Measurements from ENCODE around the gene RTL1.

The RTL1 gene

DNA sequence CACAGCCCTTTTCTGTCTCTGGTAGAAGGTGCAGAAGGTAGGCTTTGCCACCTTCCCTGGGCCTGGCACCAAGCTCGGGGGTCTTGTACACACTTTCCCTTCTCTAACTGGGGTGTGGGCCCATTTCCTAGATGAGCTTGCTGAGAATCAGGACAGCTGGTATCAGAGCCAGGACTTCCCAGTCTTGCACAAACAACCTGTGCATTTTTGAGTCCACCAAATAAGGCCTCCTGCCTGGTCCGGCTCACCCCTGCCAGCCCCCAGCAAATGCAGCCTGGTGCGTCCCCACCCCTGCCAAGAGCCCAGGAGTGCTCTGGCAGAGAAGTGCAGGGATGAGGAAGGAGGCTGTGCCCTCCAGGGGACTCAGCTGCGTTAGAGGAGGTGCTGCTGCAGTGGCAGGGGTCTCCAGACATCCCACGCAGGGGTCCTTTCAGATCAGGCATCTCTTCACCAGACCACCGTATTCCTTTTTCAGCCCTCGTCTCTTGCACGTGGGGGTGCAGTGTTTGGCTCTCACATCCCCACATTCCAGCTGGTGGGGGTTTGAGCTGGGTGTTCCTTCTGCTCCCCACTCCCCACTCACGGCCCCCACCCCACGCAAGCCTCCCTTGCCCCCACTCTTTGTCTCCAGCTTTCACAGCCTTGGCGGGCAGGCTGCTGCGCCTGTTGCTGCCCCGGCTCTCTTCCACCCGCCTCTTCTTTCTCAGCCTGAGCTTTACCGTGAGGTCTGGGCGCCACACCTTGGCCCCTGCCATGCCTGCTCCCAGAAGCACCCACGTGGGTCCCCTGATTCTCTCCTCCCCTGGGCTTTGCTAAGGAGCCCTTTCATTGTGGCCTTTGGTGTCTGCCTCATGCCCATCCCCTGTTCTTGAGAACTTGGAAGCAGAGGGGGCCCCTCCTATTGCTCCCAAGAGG, 45.3 kb downstream of the RTL1 start:
- Histone ChIP-seq H3K36me3 (peaks cover 94% of the 10 kb centered on the region), H3K9me3 (no peaks in the 10 kb centered on the region), H3K4me3 (ENCODE audit: low read depth, low read length) (no peak overlapping the region), H3K4me1 (no peaks in the 10 kb centered on the region), H3K27me3 (no peaks in the 10 kb centered on the region)
- no peak for DNase-seq
- TF ChIP-seq, protein P1, sequence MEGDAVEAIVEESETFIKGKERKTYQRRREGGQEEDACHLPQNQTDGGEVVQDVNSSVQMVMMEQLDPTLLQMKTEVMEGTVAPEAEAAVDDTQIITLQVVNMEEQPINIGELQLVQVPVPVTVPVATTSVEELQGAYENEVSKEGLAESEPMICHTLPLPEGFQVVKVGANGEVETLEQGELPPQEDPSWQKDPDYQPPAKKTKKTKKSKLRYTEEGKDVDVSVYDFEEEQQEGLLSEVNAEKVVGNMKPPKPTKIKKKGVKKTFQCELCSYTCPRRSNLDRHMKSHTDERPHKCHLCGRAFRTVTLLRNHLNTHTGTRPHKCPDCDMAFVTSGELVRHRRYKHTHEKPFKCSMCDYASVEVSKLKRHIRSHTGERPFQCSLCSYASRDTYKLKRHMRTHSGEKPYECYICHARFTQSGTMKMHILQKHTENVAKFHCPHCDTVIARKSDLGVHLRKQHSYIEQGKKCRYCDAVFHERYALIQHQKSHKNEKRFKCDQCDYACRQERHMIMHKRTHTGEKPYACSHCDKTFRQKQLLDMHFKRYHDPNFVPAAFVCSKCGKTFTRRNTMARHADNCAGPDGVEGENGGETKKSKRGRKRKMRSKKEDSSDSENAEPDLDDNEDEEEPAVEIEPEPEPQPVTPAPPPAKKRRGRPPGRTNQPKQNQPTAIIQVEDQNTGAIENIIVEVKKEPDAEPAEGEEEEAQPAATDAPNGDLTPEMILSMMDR (IDR thresholded peaks at IDR 0.05; ENCODE audit: low read depth, low read length) = no peak

DNA sequence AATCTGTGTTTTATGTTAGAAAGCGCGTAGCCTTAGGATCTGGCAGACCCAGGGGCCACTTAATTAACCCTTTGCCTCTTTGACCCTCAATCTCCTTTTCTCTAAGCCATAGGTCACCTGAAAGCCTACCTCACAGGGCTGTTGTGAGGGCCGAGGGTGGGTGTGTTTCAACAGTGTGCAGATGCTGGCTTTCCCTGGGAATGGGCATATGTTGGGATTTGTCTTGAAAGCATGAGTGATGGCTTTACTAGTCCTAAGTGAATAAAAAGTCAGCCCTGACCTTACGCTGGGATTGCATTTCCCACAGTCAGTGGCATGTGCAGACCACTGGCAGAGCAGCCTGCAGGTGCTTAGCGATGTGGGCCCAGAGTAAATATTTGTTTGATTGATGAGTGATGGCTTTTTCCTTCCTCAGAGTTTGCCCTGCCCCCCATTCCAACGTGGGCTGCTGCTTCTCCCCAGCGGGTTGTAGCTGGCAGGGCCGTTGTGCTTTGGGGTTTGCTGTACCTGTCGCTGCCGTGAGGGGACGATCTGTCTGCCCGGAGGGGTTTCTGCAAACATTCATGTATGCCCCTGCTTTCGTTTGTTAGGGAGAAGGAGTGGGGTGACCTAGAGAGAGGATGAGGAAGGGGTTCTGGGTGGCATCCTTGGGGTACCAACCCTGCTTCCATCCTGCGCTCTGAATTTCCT, 46.1 kb downstream of the RTL1 start:
- Histone ChIP-seq H3K27me3 (no peaks in the 10 kb centered on the region), H3K4me3 (ENCODE audit: low read depth, low read length) (no peak overlapping the region), H3K36me3 (peaks cover 91% of the 10 kb centered on the region), H3K9me3 (no peaks in the 10 kb centered on the region), H3K4me1 (no peaks in the 10 kb centered on the region)
- no peak for DNase-seq
- TF ChIP-seq, protein P1 (IDR thresholded peaks at IDR 0.05; ENCODE audit: low read depth, low read length) = no peak

DNA sequence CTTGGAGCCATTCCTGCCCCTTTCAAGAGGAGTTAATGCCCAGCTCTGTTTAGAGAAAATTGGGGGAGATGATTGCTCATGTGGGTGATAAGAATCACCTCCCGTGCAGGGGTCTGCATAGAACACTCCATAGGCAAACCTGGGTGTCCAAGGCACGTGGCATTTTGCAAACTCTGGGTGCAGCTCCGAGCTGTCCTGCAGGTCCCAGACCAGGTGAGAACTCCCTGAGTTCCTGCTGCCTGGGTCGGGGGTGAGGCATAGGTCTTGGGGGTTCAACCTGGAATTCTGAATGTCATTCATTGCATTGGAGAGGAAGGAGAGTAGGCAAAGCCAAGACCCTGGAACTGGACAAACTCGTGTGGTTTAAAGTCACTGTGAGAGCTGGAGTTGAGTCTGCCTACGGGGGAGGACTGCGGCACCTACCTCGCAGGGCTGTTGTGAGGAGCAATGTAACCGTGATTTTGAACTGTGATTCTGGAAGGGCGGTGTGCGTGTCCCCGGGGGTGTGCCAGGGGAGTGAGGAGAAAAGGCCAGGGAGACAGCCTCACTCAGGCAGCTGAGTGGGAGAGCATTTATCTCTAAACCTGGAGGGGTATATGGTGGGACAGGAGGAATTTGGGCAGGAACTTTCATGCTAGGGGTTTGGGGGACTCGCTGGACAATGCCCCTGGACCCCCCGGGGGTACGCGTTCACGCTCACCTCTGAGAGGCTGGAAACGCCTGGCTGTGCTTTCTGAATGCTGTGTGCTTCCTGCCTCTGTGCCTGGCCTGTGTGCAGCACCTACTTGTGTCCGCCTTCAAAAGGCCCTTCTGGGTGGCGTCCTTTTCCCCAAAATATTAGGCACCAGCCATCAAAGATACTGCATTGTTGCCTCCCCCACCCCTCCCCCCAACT, 47.2 kb downstream of the RTL1 start:
- no peaks in the 10 kb centered on the region for H3K9me3 ChIP-seq
- TF ChIP-seq, protein P1 (IDR thresholded peaks at IDR 0.05; ENCODE audit: low read depth, low read length) = no peak
- H3K4me1 ChIP-seq = no peaks in the 10 kb centered on the region
- no peak overlapping the region for H3K4me3 ChIP-seq (ENCODE audit: low read depth, low read length)
- H3K36me3 ChIP-seq = peaks cover 91% of the 10 kb centered on the region
- H3K27me3 ChIP-seq = no peaks in the 10 kb centered on the region
- DNase-seq = no peak

DNA sequence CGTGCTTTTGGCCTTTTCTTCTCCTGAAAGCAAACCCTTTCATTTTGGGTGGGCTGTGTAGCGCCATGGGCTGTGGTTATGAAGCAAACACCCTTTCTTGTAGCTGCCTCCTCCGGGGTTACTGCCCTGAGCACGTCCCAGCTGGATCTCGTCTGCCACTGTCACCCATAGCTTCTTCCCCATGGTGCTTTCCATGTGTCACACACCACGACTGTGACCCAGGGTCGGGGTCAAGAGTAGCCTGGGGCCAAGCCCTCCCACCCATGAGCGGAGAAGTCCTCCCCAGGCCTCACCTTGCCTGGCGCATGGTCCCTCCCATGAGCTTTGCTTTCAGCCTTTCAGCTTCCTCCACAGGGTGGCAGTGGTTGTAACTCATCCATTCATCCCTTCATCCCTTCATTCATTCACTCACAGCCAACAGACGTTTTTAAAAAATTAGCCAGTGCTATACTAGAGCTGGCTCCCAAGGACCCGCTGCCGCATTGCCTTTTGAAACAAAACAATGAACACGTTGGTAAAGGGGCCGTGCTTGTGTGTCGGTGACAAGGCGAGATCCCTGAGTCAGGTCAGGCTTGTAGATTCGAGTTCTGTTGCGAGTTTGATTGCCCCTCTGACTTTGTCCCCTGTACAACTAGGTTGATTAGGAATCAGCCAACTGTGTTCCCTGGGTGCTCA, 48.1 kb downstream of the RTL1 start:
- peaks cover 94% of the 10 kb centered on the region for H3K36me3 ChIP-seq
- no peaks in the 10 kb centered on the region for H3K27me3 ChIP-seq
- no peak overlapping the region for H3K4me3 ChIP-seq (ENCODE audit: low read depth, low read length)
- H3K4me1 ChIP-seq = no peaks in the 10 kb centered on the region
- TF ChIP-seq, protein P1 (IDR thresholded peaks at IDR 0.05; ENCODE audit: low read depth, low read length) = peak; percentile 19; the same call in 1 of the 2 replicates
- H3K9me3 ChIP-seq = no peaks in the 10 kb centered on the region
- DNase-seq = no peak

DNA sequence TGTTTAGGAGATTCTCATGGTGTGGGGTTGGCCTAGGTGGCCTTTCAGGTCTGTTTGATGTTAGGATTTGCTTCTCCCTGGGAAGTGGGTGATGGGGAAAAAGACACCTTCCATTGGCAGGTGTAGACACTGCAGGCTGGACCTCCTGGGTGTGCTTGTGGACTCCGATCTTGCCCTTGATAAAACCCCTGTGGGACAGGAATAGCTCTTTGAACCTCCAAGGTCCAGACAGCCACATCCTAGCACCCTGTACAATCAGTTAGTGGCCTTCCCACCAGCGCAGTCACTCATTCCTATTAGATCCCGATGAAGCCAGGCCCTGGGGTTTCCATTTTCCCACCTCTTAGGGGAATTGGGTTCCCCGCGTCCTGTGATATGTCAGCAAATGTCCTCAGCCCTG, 49.1 kb downstream of the RTL1 start:
- Histone ChIP-seq H3K27me3 (no peaks in the 10 kb centered on the region), H3K4me3 (ENCODE audit: low read depth, low read length) (no peak overlapping the region), H3K36me3 (peaks cover 92% of the 10 kb centered on the region), H3K9me3 (no peaks in the 10 kb centered on the region), H3K4me1 (no peaks in the 10 kb centered on the region; the same call in none of the 2 replicates)
- TF ChIP-seq, protein P1 (IDR thresholded peaks at IDR 0.05; ENCODE audit: low read depth, low read length) = no peak
- DNase-seq = no peak

Measured in BE2C (cell line).